ENCODE results near the gene ALDH2. TPM values are rescaled to one million over a fixed set of nuclear protein-coding genes. Genes with fewer than 3 reads are reported as not detected.

ALDH2 gene
- total RNA-seq, 2 donors from 2014 or later: 76.6 to 91.4 TPM

- no peak for TF ChIP-seq CTCF (conservative IDR thresholded peaks at IDR 0.05)
- Mint-ChIP-seq H3K4me3 (no peak overlapping the region), H3K4me1 (no peaks in the 10 kb centered on the region), H3K27ac (peak overlapping the region; percentile 52), H3K27me3 (ENCODE audit: insufficient read depth) (no peaks in the 10 kb centered on the region), H3K9me3 (no peaks in the 10 kb centered on the region), H3K36me3 (ENCODE audit: low read depth) (peaks cover 66% of the 10 kb centered on the region)
- Histone ChIP-seq H3K9me3 (ENCODE audit: control insufficient read depth, low read length) (no peaks in the 10 kb centered on the region), H3K4me3 (ENCODE audit: low read length) (no peak overlapping the region), H3K27ac (ENCODE audit: low read depth, low read length) (no peak overlapping the region), H3K36me3 (ENCODE audit: control insufficient read depth, insufficient read depth, low read length) (peaks cover 51% of the 10 kb centered on the region), H3K27me3 (ENCODE audit: control insufficient read depth, insufficient read depth, low read length, poor library complexity, severe bottlenecking) (no peaks in the 10 kb centered on the region), H3K4me1 (ENCODE audit: control insufficient read depth, insufficient read depth, low read length) (no peaks in the 10 kb centered on the region), H3K9ac (ENCODE audit: extremely low read depth, low read length, poor library complexity, severe bottlenecking) (no peak overlapping the region)
- WGBS, 2 experiments (ENCODE audit: insufficient coverage in 1 of 2, insufficient read length in 1 of 2): 91% methylated on average over 3 of the region's 3 CpGs; no CpG with 5 or more reads in 1 of the 2 experiments
- DNase-seq: no peak
Measured at GRCh38 chr12:111792856-111793235, 26.1 kb downstream of the ALDH2 start.

- Mint-ChIP-seq H3K27ac (no peak overlapping the region), H3K36me3 (ENCODE audit: low read depth) (peaks cover 61% of the 10 kb centered on the region)
- H3K4me3 ChIP-seq (ENCODE audit: low read length): no peak overlapping the region
Measured at GRCh38 chr12:111798182-111798581, 31.4 kb downstream of the ALDH2 start.

GRCh38 chr12:111799758-111800157, 33.0 kb downstream of the ALDH2 start:
- H3K36me3 Mint-ChIP-seq (ENCODE audit: low read depth): peaks cover 59% of the 10 kb centered on the region
- H3K27ac Mint-ChIP-seq: no peak overlapping the region
- 91 to 100% methylated on average over 8 to 9 of the region's 9 CpGs for WGBS, 2 experiments (ENCODE audit: insufficient coverage in 1 of 2, insufficient read length in 1 of 2)
- Histone ChIP-seq H3K4me1 (ENCODE audit: control insufficient read depth, insufficient read depth, low read length) (no peaks in the 10 kb centered on the region), H3K9ac (ENCODE audit: extremely low read depth, low read length, poor library complexity, severe bottlenecking) (no peak overlapping the region), H3K4me3 (ENCODE audit: low read length) (no peak overlapping the region), H3K27ac (ENCODE audit: low read depth, low read length) (no peak overlapping the region), H3K36me3 (ENCODE audit: control insufficient read depth, insufficient read depth, low read length) (peaks cover 56% of the 10 kb centered on the region), H3K27me3 (ENCODE audit: control insufficient read depth, insufficient read depth, low read length, poor library complexity, severe bottlenecking) (no peaks in the 10 kb centered on the region), H3K9me3 (ENCODE audit: control insufficient read depth, low read length) (no peaks in the 10 kb centered on the region)
- no peak overlapping the region for H3K4me3 Mint-ChIP-seq
- no peaks in the 10 kb centered on the region for H3K4me1 Mint-ChIP-seq
- H3K27me3 Mint-ChIP-seq (ENCODE audit: insufficient read depth): no peaks in the 10 kb centered on the region
- no peak for TF ChIP-seq CTCF (conservative IDR thresholded peaks at IDR 0.05)
- peaks cover 2% of the 10 kb centered on the region for H3K9me3 Mint-ChIP-seq
- DNase-seq: no peak

More at GRCh38 chr12:111798182-111798581, 31.4 kb downstream of the ALDH2 start:
- no peak for TF ChIP-seq CTCF (conservative IDR thresholded peaks at IDR 0.05)
- H3K9me3 Mint-ChIP-seq: peaks cover 2% of the 10 kb centered on the region
- H3K27me3 ChIP-seq (ENCODE audit: control insufficient read depth, insufficient read depth, low read length, poor library complexity, severe bottlenecking): no peaks in the 10 kb centered on the region
- no peak for DNase-seq
- no peaks in the 10 kb centered on the region for H3K4me1 Mint-ChIP-seq
- H3K27ac ChIP-seq (ENCODE audit: low read depth, low read length): no peak overlapping the region
- no peaks in the 10 kb centered on the region for H3K4me1 ChIP-seq (ENCODE audit: control insufficient read depth, insufficient read depth, low read length)
- no peak overlapping the region for H3K9ac ChIP-seq (ENCODE audit: extremely low read depth, low read length, poor library complexity, severe bottlenecking)
- no peak overlapping the region for H3K4me3 Mint-ChIP-seq
- no peaks in the 10 kb centered on the region for H3K9me3 ChIP-seq (ENCODE audit: control insufficient read depth, low read length)
- H3K36me3 ChIP-seq (ENCODE audit: control insufficient read depth, insufficient read depth, low read length): peaks cover 56% of the 10 kb centered on the region
- no peaks in the 10 kb centered on the region for H3K27me3 Mint-ChIP-seq (ENCODE audit: insufficient read depth)
- WGBS, 2 experiments (ENCODE audit: insufficient coverage in 1 of 2, insufficient read length in 1 of 2): 91 to 94% methylated on average over 3 to 4 of the region's 4 CpGs
